Activated CD4-positive, alpha-beta T cell treated with anti-CD3 and anti-CD28 coated beads, Interleukin-2, amount 50 U/mL, for 16 hours (primary cell): ENCODE data around the gene NUMBL.
"Not testable (repeated sequence)": the region's sequence is repeated elsewhere in the genome, so short reads cannot be mapped to it uniquely, and the experiment has no call there.

ENCODE experiments used
- DNase-seq: peaks from one replicate; pipeline ENCODE4 v3.0.0-alpha.2; 2020

The NUMBL gene

GRCh38 chr19:40661616-40662015, 28.8 kb downstream of the NUMBL start:
- no peak for DNase-seq

- no peak for DNase-seq
Observed at GRCh38 chr19:40659566-40659965, 30.9 kb downstream of the NUMBL start.

- DNase-seq, result no peak
Observed at GRCh38 chr19:40659116-40659515, 31.3 kb downstream of the NUMBL start.

GRCh38 chr19:40658031-40658430, 32.4 kb downstream of the NUMBL start:
- DNase-seq, result no peak

- not testable (repeated sequence) for DNase-seq
Observed at GRCh38 chr19:40655684-40656083, 34.8 kb downstream of the NUMBL start.

- DNase-seq, result not testable (repeated sequence)
Observed at GRCh38 chr19:40652303-40652702, 38.1 kb downstream of the NUMBL start.

- no peak for DNase-seq
Observed at GRCh38 chr19:40650749-40651305, 39.6 kb downstream of the NUMBL start.

GRCh38 chr19:40649903-40650675, 40.4 kb downstream of the NUMBL start:
- not testable (repeated sequence) for DNase-seq

- no peak for DNase-seq
Observed at GRCh38 chr19:40646743-40647254, 43.7 kb downstream of the NUMBL start.

- DNase-seq, result no peak
Observed at GRCh38 chr19:40642757-40643305, 47.6 kb downstream of the NUMBL start.

GRCh38 chr19:40642051-40642706, 48.3 kb downstream of the NUMBL start:
- DNase-seq, result no peak

- DNase-seq, result no peak
Observed at GRCh38 chr19:40641281-40641680, 49.2 kb downstream of the NUMBL start.

- DNase-seq, result no peak
Observed at GRCh38 chr19:40640744-40641143, 49.7 kb downstream of the NUMBL start.

- DNase-seq, result no peak
Observed at GRCh38 chr19:40639638-40639982, 50.8 kb downstream of the NUMBL start.

GRCh38 chr19:40638327-40638726, 52.1 kb downstream of the NUMBL start:
- DNase-seq, result no peak

GRCh38 chr19:40633207-40633606, 57.2 kb downstream of the NUMBL start:
- DNase-seq, result no peak

GRCh38 chr19:40632311-40633036, 58.0 kb downstream of the NUMBL start:
- DNase-seq, result no peak

GRCh38 chr19:40630571-40631160, 59.8 kb downstream of the NUMBL start:
- DNase-seq, result no peak

GRCh38 chr19:40629346-40629745, 61.1 kb downstream of the NUMBL start:
- DNase-seq, result no peak

- no peak for DNase-seq
Observed at GRCh38 chr19:40627486-40628279, 62.8 kb downstream of the NUMBL start.

- DNase-seq, result no peak
Observed at GRCh38 chr19:40626918-40627317, 63.5 kb downstream of the NUMBL start.
